H1 (cell line): ENCODE data around the gene ORC3. TPM values are rescaled to one million over a fixed set of nuclear protein-coding genes. Genes with fewer than 3 reads are reported as not detected.

Experiments used
- CTCF ChIA-PET: fragments of 300-600 bp; sonication (Branson Sonifier 250); formaldehyde crosslinking; loops from one replicate; lab custom pipeline; 2021; ENCODE audit not compliant: partially characterized antibody; lab: Charles Lee
- POLR2A ChIA-PET: fragments of 300-600 bp; sonication (Branson Sonifier 250); formaldehyde crosslinking; loops from one replicate; lab custom pipeline; 2021; ENCODE audit warnings: inconsistent platforms; ENCODE audit not compliant: partially characterized antibody; lab: Charles Lee
- DNase-seq, 2 experiments: peaks; one replicate each; pipeline versions ENCODE4 v3.0.0 to v3.0.0-alpha.2; 2010 to 2022; ENCODE audit warnings: low spot score in 2 of 2, low read depth in 1 of 2, mixed read lengths in 1 of 2
- FAIRE-seq: peaks from 2 replicates; lab custom pipeline; 2011; peaks lifted over from hg19 to GRCh38; lab: Jason Lieb, UNC
- H2AFZ ChIP-seq: 2 replicates; pipeline ENCODE4 v1.8.1; 2012; ENCODE audit warnings: low read length, inconsistent platforms
- H2AK5ac ChIP-seq: 2 replicates; pipeline ENCODE4 v1.6.1; 2013; ENCODE audit warnings: low read depth, low read length
- H2BK120ac ChIP-seq: replicated peaks from 2 replicates; pipeline ENCODE3; 2013; ENCODE audit warnings: low read depth, low read length, inconsistent platforms
- H2BK12ac ChIP-seq: 2 replicates; pipeline ENCODE4 v1.6.1; 2013; ENCODE audit warnings: low read depth, low read length
- H2BK15ac ChIP-seq: 2 replicates; pipeline ENCODE4 v1.6.1; 2013; ENCODE audit warnings: low read length
- H2BK20ac ChIP-seq: 2 replicates; pipeline ENCODE4 v1.6.1; 2013; ENCODE audit warnings: low read length
- H2BK5ac ChIP-seq: 2 replicates; pipeline ENCODE4 v1.6.1; 2013; ENCODE audit warnings: low read depth, low read length
- H3K14ac ChIP-seq: 2 replicates; pipeline ENCODE4 v1.6.1; 2013; ENCODE audit warnings: inconsistent platforms; ENCODE audit not compliant: insufficient read length
- H3K18ac ChIP-seq: 2 replicates; pipeline ENCODE4 v1.6.1; 2013; ENCODE audit warnings: low read length; ENCODE audit errors: extremely low read depth
- H3K23ac ChIP-seq: 2 replicates; pipeline ENCODE4 v1.6.1; 2013; ENCODE audit warnings: inconsistent platforms; ENCODE audit not compliant: insufficient read length
- H3K23me2 ChIP-seq: 2 replicates; pipeline ENCODE4 v1.6.1; 2013; ENCODE audit warnings: low read depth, low read length
- H3K27ac ChIP-seq: 2 replicates; pipeline ENCODE4 v1.6.1; 2011; ENCODE audit warnings: low read depth, low read length, inconsistent platforms
- H3K27me3 ChIP-seq, 4 experiments: replicated peaks in 1 of 4; 1 replicate in 1 of 4; 2 replicates in 3 of 4; pipeline versions ENCODE4 v1.6.1 to v1.8.1; 2011 to 2013; ENCODE audit warnings: low read length in 3 of 4, mild to moderate bottlenecking in 3 of 4, inconsistent platforms in 2 of 4, mixed read lengths in 2 of 4, moderate library complexity in 1 of 4; ENCODE audit not compliant: control insufficient read depth in 3 of 4, insufficient read depth in 3 of 4; ENCODE audit errors: extremely low read depth in 1 of 4
- H3K36me3 ChIP-seq, 4 experiments: 2 replicates each; pipeline versions ENCODE4 v1.6.1 to v1.8.1; 2011 to 2013; ENCODE audit warnings: mild to moderate bottlenecking in 4 of 4, low read length in 3 of 4, moderate library complexity in 2 of 4, control low read depth in 1 of 4, inconsistent platforms in 1 of 4; ENCODE audit not compliant: insufficient read depth in 4 of 4, control insufficient read depth in 2 of 4
- H3K4ac ChIP-seq: replicated peaks from 2 replicates; pipeline ENCODE3; 2013; ENCODE audit warnings: low read length, low read depth, mixed read lengths, inconsistent platforms; ENCODE audit not compliant: insufficient read length
- H3K4me1 ChIP-seq, 4 experiments: replicated peaks in 1 of 4; 1 replicate in 1 of 4; 2 replicates in 3 of 4; pipeline versions ENCODE4 v1.6.1 to v1.8.1; 2011 to 2013; ENCODE audit warnings: low read length in 3 of 4, inconsistent platforms in 2 of 4, mixed read lengths in 1 of 4; ENCODE audit not compliant: insufficient read depth in 4 of 4, control insufficient read depth in 3 of 4
- H3K4me2 ChIP-seq, 2 experiments: 2 replicates each; pipeline versions ENCODE4 v1.6.1 to v1.8.1; 2011 to 2013; ENCODE audit warnings: low read depth in 2 of 2, low read length in 2 of 2, control low read depth in 1 of 2, inconsistent platforms in 1 of 2, mild to moderate bottlenecking in 1 of 2; ENCODE audit not compliant: insufficient read depth in 1 of 2
- H3K4me3 ChIP-seq, 4 experiments: fragments of 200-600, 300-600 bp in 1 of 4; sonication (generic), shearing (Covaris generic), sonication (Bioruptor Twin) in 1 of 4; 2 replicates each; pipeline versions ENCODE4 v1.5.1 to v1.8.1; 2011 to 2016; ENCODE audit warnings: low read length in 4 of 4, low read depth in 3 of 4, control low read depth in 2 of 4, inconsistent platforms in 2 of 4, mild to moderate bottlenecking in 2 of 4, mixed read lengths in 1 of 4, moderate library complexity in 1 of 4; ENCODE audit not compliant: insufficient read depth in 2 of 4; ENCODE audit errors: extremely low read depth in 1 of 4
- H3K56ac ChIP-seq: replicated peaks from 2 replicates; pipeline ENCODE3; 2013; ENCODE audit warnings: low read depth, mild to moderate bottlenecking, mixed read lengths, low read length, inconsistent platforms; ENCODE audit not compliant: insufficient read length
- H3K79me1 ChIP-seq: 2 replicates; pipeline ENCODE4 v1.6.1; 2013; ENCODE audit warnings: low read depth, low read length, control low read depth
- H3K79me2 ChIP-seq, 2 experiments: 2 replicates each; pipeline versions ENCODE4 v1.6.1 to v1.8.1; 2012 to 2013; ENCODE audit warnings: low read length in 2 of 2, mild to moderate bottlenecking in 2 of 2, inconsistent platforms in 1 of 2; ENCODE audit not compliant: insufficient read depth in 2 of 2, control insufficient read depth in 1 of 2
- H3K9ac ChIP-seq, 4 experiments: replicated peaks in 1 of 4; 1 replicate in 1 of 4; 2 replicates in 3 of 4; pipeline versions ENCODE4 v1.6.1 to v1.8.1; 2011 to 2013; ENCODE audit warnings: low read depth in 3 of 4, low read length in 3 of 4, control low read depth in 2 of 4, mild to moderate bottlenecking in 2 of 4, moderate library complexity in 2 of 4, inconsistent platforms in 1 of 4; ENCODE audit errors: extremely low read depth in 1 of 4
- H3K9me3 ChIP-seq, 2 experiments: 2 replicates each; pipeline versions ENCODE4 v1.6.1 to v1.8.1; 2012 to 2013; ENCODE audit warnings: mild to moderate bottlenecking in 2 of 2, moderate library complexity in 2 of 2, control low read depth in 1 of 2, inconsistent platforms in 1 of 2, low read depth in 1 of 2, low read length in 1 of 2, mixed read lengths in 1 of 2; ENCODE audit not compliant: insufficient read depth in 2 of 2
- H4K20me1 ChIP-seq, 2 experiments: replicated peaks in 1 of 2; 2 replicates each; pipeline versions ENCODE3 to v1.8.1; 2011 to 2013; ENCODE audit warnings: inconsistent platforms in 2 of 2, low read length in 2 of 2, mild to moderate bottlenecking in 1 of 2; ENCODE audit not compliant: insufficient read depth in 2 of 2, control insufficient read depth in 1 of 2
- H4K5ac ChIP-seq: 2 replicates; pipeline ENCODE4 v1.6.1; 2013; ENCODE audit warnings: low read length, low read depth, mixed read lengths, inconsistent platforms; ENCODE audit not compliant: insufficient read length
- H4K8ac ChIP-seq: 2 replicates; pipeline ENCODE4 v1.8.0; 2013; ENCODE audit warnings: mild to moderate bottlenecking, moderate library complexity, low read length, inconsistent platforms; ENCODE audit not compliant: insufficient read depth; ENCODE audit errors: extremely low read depth
- H4K91ac ChIP-seq: replicated peaks from 2 replicates; pipeline ENCODE3; 2013; ENCODE audit warnings: low read length, mixed read lengths, inconsistent platforms; ENCODE audit not compliant: insufficient read length
- EP300 ChIP-seq, 2 experiments: IDR thresholded peaks; 1 replicate in 1 of 2; 2 replicates in 1 of 2; pipeline ENCODE4 v1.6.1; 2011 to 2012; ENCODE audit warnings: low read depth in 2 of 2, low read length in 2 of 2, mild to moderate bottlenecking in 2 of 2, borderline replicate concordance in 1 of 2, inconsistent platforms in 1 of 2, moderate library complexity in 1 of 2
- RAD21 ChIP-seq, 2 experiments: IDR thresholded peaks in 1 of 2; conservative IDR thresholded peaks in 1 of 2; 2 replicates each; pipeline ENCODE4 v1.6.1; 2011; ENCODE audit warnings: low read depth in 2 of 2, low read length in 2 of 2, improper control_type of control experiment in 1 of 2, inconsistent platforms in 1 of 2, mild to moderate bottlenecking in 1 of 2, moderate library complexity in 1 of 2
- SRF ChIP-seq: IDR thresholded peaks from 2 replicates; pipeline ENCODE4 v1.6.1; 2011; ENCODE audit warnings: mild to moderate bottlenecking, low read depth, low read length, moderate library complexity
- TBP ChIP-seq: IDR thresholded peaks from 2 replicates; pipeline ENCODE4 v1.6.1; 2011; ENCODE audit warnings: low read depth, low read length, improper control_type of control experiment
- WGBS, 2 experiments: shearing (Covaris generic) in 1 of 2; methylation state at CpG; one replicate each; pipeline versions ENCODE4 v1.1.6 to v1.1.7; 2013 to 2015; ENCODE audit warnings: low lambda C conversion rate in 2 of 2, mixed read lengths in 2 of 2, inconsistent platforms in 1 of 2, low coverage in 1 of 2, missing lambda C conversion rate in 1 of 2; ENCODE audit not compliant: insufficient replicate concordance in 2 of 2, insufficient coverage in 1 of 2, insufficient read length in 1 of 2; ENCODE audit errors: extremely low coverage in 1 of 2, missing lambda C conversion rate in 1 of 2; 5-methylcytosine and 5-hydroxymethylcytosine counted together
- polyA plus RNA-seq, 7 experiments: library from polyadenylated mRNA; depleted of rRNA in 3 of 7; stranded (reverse) in 5 of 7; unstranded in 2 of 7; fragments of >200 nt in 5 of 7; fragments of 200-250 nt in 2 of 7; gene quantifications; 1 replicate in 5 of 7; 2 replicates in 1 of 7; 4 replicates in 1 of 7; pipeline versions ENCODE4 v1.2.1 to v1.2.3, GENCODE V29; 2011 to 2013; ENCODE audit warnings: missing spikeins in 2 of 7, mixed read lengths in 2 of 7
- total RNA-seq: library from RNA; stranded (reverse); fragmentation: NEBNext Ultra II Directional; extraction: Animal tissue kit (Norgen Biotek cat#: 25700); gene quantifications from 2 replicates; pipeline ENCODE4 v1.2.1, GENCODE V29; 2021

The ORC3 gene
- total and polyA plus RNA-seq, 2 of the 8 experiments (the other 6 are each of a cell fraction or from before 2014, with no cell fraction given) = 35.9 to 60.9 TPM

GRCh38 chr6:87675004-87675681 is 85.2 kb downstream of the ORC3 start:
- DNase-seq (no peak), FAIRE-seq (no peak)
- Histone ChIP-seq H3K56ac (no peak overlapping the region), H3K36me3 (peaks cover 9 to 61% (median 24%) of the 10 kb centered on the region in 4 experiments), H3K4ac (no peak overlapping the region), H3K18ac (no peak overlapping the region), H2BK12ac (no peak overlapping the region), H4K91ac (no peak overlapping the region), H4K8ac (no peak overlapping the region; the same call in 1 of the 2 replicates), H4K20me1 (peaks cover 0 to 2% of the 10 kb centered on the region in 2 experiments), H3K27me3 (no peaks in the 10 kb centered on the region), H3K4me2 (no peak overlapping the region), H3K27ac (no peak overlapping the region), H3K9ac (no peak overlapping the region), H2BK15ac (no peak overlapping the region), H3K79me1 (peaks cover 3% of the 10 kb centered on the region; the same call in 1 of the 2 replicates), H2AFZ (no peak overlapping the region), H3K4me3 (no peak overlapping the region), H2BK120ac (no peak overlapping the region), H3K4me1 (peaks cover 0 to 3% (median 0%) of the 10 kb centered on the region in 4 experiments; a peak in 2 of 7 replicates), H3K23ac (no peak overlapping the region), H3K14ac (no peak overlapping the region), H2BK5ac (no peak overlapping the region), H3K9me3 (no peaks in the 10 kb centered on the region), H4K5ac (no peak overlapping the region), H3K23me2 (no peaks in the 10 kb centered on the region; the same call in 1 of the 2 replicates), H2BK20ac (no peak overlapping the region), H2AK5ac (no peak overlapping the region), H3K79me2 (peaks cover 0 to 15% of the 10 kb centered on the region in 2 experiments; a peak in 2 of 4 replicates)
- POLR2A ChIA-PET = interaction anchor here (1.6 kb wide), 2 partner anchors 10 to 26 kb away, joined by 5 to 6 read pairs; partner anchors contain the start of gene AKIRIN2
- CTCF ChIA-PET = no interaction called here
- TF ChIP-seq RAD21 (IDR thresholded peaks at IDR 0.05 in 1 of 2, conservative IDR thresholded peaks at IDR 0.05 in 1 of 2; ENCODE audit: low read depth in 2 of 2, low read length in 2 of 2) (no peak), TBP (no peak), SRF (no peak), EP300 (IDR thresholded peaks at IDR 0.05; ENCODE audit: borderline replicate concordance in 1 of 2, low read depth in 2 of 2, low read length in 2 of 2) (no peak)
- 87% methylated on average over 4 of the region's 4 CpGs; no CpG with 5 or more reads in 1 of the 2 experiments for WGBS, 2 experiments
